Lung microvascular endothelial cell (primary cell): ENCODE results near the gene HOXA10. TPM values are rescaled to one million over a fixed set of nuclear protein-coding genes. Genes with fewer than 3 reads are reported as not detected.

Experiments used
- DNase-seq, 2 donors: peaks; one replicate each; pipeline versions ENCODE4 v3.0.0 to v3.0.0-alpha.2; 2010; ENCODE audit warnings: low read depth in 2 of 2
- total RNA-seq: library from RNA; depleted of rRNA; stranded (reverse); fragments of >200 nt; gene quantifications from 2 replicates; pipeline ENCODE4 v1.2.1, GENCODE V29; 2014

The HOXA10 gene
- total RNA-seq, 1 donor from 2014 or later, result under 0.01 TPM

DNA sequence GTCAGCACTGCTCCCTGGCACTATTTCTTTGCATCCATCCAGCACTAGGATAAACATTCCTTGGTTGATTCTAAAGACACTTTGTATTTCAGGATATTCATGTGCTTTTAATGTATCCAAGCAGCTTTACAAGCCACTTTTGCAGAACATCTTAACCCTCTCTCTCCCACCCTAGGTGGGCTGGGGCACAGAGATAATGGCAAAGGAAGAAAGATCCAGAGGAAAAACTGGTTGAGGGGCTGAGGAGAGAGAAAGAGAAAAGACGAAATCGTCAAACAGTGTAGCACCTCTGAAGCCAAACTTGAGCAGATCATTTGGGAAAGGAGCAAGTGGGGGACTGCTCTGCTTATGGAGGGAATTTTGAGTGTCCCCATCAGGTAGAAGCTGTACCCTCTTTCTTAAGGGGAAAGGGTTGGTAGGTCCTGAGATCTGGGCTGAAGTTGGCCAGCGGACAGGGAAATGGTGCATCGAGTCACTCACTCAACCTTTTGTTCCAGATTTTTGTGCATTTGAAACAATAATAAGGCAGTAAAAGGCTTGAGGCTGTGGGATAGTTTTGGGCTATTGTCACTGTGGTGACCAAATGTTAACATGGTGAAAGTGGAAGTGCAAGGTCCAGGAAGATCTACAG is 30.0 kb upstream of the HOXA10 start:
- no peak for DNase-seq

DNA sequence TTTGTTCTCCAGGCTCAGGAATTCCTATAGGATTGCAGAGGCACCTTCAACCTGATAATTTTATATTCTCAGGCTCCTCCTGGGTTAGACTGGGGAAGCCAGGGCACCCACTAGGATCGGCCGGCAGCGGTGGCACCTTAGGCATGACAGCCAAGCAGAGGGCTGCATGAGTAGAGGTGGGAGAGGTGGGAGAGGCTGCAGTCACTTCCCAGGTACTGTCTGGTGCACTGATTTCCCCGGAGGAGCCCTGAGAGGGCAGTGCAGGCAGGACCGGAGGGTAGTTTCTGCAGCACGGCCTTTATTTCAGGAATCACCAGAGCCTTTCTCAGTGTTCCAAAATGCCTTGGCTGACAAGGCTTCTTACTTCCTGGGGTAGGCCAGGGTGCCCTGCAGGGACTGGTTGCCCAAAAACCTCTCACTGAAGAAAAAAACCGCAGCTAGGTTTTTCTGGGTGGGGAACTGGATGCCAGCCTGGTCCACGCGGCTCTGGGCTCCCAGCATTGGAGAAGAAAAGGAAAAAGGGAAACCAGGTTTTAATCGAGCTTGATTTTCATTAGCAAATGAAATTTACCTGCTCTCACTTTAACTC is 29.3 kb upstream of the HOXA10 start:
- no peak for DNase-seq

DNA sequence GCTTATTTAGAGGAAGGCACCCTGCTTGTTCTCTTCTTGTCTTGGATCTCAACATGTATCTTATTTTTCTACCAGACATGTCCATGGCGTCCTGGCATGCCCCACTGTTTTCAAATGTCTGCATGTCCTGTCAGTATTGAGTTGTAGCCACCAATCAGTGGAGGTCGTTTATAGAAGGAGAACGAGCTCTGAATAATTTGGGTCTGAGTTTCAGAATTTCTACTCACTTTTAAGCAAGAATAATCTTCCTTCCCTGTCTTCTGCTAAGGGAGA is 28.7 kb upstream of the HOXA10 start:
- DNase-seq, result no peak

DNA sequence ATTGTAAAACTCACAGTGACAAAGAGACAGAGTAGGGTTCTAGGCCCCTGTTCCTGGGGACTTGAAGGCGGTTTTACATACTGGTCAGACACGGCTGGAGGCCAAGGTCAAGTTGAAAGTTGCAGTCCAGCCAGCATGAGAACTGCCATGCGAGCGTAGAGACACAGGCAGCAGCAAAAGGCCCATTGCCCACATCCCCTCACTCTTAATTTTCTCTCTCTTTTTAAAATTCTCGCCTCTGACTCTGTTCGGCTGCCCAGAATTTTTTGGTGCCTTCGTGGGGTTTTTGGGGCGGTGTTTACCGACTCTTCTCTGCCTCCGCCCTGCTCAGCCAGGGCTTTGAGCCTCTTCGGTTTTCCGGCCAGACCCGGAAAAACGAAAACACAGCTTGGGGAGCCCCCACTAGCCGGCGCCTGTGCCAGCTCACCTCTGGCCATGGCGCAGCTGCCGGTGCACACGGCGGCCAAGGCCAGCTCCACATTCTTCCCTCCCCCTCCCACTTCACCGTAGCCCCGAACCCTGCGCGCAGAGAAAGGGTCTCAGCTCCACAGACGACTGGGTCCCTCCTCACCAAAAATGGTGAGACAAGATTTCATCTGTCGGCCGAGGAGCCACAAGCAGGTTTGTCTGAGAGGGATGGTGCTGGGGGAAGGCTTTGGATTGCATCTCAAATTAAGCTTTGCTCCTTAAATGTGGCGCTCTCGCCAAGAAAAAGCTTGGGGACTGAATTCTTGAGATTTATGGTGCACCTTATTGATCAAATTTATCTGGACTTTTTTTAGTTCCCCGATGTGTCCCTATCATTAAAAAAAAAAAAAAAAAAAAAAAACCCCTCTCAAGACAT is 28.1 kb upstream of the HOXA10 start:
- no peak for DNase-seq

DNA sequence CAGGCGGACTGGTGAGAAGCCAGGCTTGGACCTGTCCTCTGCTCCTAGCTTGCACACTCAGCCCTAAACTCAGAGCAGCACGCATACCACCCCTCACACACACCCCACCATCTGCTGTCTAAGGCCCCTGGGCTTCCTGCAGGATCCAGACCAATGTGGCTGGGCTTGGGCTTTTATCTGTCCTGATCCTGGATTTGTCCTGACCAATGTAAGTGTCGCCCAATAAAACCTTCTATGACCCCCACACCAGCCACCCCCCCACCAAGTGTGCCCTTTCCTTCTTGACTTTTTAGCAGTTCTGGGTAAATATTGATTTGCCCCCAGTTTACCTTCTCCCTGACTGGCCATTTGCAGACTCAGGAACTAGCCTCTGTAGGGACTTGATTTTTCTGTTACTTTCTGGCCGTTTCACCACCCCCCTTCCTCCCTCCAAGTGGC is 27.5 kb upstream of the HOXA10 start:
- DNase-seq, result no peak

DNA sequence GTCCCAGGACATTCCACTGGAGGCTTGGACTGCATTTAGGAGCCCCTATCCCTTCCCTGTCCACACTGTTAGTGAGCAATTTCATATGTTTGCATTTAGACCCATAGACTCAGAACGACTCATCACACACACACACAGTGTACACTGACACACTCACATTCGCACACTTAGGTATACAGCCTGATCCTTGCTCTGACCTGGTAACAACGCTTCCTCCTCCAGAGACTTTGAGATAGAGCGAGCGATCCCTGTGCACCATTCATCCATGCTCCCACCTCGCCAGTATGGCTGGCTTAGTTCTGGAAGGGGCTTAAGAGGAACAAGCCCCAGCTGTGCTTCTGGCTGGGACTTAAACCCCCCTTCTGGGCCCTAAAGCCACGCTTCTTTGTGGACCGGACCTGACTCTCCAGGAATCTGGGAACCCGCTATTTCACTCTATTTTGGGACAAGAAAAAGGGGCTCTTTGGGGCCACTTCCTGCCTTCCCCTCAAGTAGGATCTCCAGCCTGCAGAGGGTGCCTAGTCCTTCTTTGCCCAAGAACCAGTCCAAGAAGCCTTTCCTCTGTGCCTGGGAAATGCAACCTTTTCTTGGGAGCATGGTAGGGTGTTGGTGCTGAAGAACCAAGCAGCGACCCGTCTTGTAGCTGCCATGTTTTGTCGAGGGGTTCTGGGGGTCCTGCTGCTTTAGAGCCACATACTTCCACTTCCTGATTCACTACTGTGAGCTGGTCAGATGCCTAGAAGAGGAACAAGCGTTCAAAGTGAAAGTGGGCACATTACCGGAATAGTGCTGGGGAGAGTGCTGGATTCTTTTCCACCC is 26.9 kb upstream of the HOXA10 start:
- no peak for DNase-seq

DNA sequence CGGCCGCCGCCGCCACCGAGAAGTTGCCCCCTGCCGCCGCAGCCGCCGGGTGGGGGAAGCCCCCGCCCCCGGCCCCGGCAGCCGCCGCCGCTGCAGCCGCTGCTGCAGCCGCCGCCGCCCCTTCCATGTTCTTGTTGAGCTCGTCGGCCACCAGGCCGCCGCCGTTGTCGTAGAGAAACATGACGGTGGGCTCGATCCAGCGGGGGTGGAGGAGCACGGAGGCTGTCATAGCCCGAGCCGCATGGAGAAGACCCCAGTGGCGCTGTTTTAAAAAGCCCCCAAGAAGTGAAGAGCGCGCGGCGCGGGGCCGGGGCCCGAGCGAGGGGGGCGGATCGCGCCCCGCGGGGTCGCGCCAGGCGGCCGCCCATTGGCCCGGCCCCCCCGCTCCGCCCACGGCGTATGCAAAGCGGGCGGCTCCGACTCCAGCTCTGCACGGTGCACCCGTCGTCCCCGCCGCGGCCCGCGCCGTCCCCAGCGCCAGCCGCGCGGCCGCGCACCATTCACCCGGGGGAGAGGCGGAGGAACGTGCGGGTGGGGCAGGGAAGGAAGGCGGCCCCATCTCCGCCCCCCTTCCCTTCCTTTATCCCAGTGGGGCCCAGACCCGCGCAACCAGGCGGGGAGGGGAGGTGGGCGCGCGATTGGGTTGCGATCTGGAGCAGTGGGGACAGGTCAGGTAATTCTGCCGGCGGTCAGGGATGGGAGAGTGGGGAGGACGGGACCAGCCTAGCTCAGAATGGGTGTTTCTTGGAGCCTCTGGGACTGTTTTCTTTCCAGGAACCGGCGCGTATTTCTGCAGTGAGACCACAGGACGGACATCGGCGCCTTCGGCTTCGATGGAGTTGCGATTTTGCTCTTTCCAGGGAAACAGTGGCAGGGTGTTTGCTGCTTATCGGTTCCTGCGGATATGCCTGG is 26.0 kb upstream of the HOXA10 start, which contains the start of gene HOXA13:
Gene HOXA13, minus strand, starts transcription at position 243 of the 912 bp plus-strand sequence. Its CDS starts 14 bp downstream, at position 229.
- peak in 1 of 2 donors; percentile 49 for DNase-seq

DNA sequence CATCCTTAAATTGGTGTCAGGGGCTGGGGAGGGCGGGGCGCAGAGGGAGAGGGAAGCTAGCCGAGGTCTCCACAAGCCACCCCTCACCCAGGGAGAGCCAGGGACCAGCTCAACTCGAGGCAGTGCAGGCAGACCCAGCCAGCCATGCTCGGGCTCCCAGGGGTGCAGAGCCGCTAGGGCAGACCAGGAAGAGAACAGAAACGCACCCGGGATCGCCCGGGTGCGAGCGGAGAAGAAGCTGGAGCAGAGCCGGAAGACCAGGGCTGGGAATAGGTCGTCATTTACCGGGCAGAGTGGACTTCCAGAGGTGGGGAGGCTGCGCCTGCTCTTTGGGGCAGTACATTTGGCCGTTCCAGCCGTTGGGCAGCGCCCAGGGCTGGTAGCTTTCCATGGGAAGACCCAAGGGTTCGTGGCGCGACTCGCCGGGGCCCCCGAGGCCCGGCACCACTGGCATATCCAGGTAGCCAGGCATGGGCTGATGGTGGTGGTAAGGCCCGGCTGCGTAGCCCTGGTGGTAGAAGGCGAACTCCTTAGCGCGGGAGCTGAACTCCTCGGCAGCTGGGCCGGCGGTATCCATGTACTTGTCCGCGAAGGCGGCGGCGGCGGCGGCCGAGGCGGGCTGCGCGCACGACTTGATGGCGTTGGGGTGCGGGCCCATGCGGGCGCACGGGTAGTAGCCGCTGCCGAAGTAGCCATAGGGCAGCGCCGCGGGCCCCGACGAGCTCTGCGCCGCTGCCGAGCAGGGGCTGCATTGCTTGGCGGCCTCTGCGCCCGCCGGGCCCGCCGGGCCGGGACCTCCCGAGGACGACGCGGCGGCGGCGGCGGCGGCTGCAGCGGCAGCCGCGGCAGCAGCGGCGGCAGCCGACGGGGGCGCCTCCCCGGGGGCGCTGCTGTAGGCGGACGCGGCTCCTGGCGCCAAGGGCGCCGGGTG is 25.0 kb upstream of the HOXA10 start:
- no peak for DNase-seq

DNA sequence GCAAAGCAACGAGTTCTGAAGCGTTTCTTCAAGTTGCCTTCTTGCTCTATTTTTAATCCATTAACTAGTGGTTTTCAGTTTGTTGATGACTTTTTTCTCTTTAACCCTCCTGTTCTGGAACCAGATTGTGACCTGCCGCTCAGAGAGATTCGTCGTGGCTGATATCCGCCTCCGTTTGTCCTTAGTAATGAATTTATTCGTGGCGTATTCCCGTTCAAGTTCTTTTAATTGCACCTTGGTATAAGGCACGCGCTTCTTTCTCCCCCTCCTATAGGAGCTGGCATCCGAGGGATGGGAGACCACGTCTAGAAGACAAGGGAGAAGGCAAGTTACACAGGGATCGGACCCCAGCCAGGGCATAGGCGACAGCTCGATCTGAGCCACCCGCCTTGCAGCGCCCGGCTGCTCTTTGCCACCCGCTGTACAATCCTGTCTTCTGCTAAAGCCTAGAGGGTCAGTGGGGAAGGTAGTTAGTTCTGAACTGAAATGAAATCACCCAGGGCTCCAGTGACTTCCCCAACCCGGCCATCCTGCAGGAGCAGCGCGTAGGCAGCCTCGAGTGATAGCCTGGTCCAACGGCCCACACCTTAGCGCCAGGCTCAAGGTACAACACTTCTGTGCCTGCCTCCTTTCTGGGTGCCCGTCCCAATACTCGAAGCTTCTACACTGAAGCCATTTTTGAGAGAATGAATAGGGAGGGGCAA is 24.2 kb upstream of the HOXA10 start:
- no peak for DNase-seq

DNA sequence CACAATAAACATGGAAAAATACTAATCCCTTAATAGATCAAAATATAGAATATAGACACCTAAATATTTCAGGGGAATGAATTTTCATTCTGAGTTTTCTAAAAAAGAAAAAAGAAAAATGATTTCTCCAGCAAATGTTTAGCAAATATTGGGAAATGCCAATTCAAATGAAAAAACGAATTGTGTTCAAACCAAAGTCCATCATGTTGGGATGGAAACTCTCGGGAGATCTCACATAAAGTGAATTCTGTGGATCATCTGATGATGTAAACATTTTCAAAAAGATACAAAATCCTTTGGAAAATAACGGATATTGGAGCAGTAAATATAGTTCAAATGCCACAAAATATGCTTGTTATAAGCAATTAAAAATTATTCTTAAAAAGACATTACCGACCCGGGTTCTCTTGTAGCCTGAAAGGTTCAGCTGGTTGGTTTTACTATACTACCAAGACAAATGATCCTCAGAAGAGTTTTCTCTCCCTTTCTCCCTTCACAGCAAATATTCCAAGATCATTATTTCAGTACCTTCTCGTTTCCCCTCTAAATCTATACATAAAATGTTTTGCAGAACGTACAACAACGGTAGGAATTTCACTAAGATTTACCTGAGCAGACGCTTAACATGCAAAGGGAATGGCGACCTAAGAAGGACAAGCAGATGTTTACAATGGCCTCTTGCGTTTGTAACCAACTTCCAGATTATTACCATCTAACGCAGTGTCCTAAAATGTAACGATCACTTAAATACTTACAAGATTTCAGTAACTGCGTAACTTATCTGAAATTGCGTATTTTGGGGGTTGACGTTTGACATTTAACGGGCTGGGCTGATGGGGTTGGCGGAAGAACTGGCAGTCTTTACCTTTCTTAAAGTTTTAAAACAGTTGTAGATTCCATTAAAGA is 23.3 kb upstream of the HOXA10 start:
- DNase-seq, result no peak

DNA sequence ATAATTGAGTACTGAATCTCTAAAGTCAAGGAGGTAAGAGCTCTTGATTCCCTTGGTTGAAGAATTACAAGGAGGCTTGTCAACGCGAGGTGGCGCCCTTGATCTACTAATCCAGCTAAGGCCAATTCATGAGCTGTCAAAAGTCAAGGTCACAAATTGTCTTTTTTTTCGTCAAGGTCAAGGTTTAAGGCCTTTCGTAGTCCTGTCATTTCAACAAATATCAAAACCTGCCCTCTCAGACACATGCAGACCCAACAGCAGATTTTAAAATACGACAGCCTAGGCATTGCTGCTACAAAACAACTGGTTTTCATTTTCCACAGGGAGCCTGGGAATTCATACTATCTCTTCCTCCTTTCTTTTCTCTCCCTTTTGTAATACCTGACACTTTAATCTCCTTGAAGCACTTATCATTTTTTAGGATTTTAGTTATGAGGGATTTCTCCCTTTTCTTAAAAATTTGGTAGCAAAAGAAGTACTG is 22.2 kb upstream of the HOXA10 start:
- peak; percentile 81 to 85 for DNase-seq

DNA sequence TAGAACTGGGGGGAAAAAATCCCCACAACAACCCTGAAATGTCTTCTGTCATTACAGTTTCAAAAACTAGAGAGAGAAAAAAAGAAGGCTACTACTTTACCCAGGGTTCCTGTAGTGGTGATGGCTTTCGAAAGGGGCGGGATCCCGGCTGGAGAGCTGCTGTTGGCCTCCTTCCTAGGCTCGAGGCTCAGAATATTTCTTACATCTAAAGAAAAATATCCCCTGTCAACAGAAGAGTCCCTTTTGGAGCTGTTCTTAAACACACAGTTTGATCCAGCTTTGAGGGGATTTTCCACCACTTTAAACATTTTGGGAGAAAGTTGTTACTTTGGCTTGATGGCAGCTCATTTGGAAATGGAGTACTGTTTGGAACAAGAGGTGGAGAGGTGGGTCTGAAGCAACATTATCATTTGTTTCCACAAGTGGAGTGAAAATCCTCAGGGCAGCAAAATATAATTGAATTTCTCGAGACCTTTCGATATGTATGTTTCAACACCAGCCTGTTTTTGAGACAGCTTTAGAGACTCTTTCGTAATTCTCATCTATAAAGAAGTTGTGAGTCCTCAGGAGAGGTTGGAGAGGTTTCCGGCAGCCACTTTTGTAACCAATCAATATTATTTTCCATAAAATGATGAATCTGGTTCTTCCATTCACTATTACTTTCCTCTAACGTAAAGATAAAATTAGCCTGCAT is 20.7 kb upstream of the HOXA10 start:
- no peak for DNase-seq

DNA sequence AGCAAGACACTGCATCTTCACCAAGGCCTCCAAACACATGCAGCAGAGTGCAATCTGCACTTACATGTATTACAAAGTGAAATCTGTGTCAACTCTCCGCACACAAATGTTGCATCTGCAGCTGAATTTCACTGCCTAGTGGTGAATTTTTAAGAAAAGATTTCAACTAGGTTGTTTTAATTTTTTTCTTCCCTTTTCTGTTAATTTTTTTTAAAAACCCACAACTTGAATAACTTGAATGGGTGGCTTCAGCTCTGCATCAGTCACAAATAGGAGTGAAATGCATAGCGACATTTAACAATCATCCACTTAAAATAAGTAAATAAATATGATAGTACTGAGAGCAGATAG is 19.9 kb upstream of the HOXA10 start:
- DNase-seq, result no peak

DNA sequence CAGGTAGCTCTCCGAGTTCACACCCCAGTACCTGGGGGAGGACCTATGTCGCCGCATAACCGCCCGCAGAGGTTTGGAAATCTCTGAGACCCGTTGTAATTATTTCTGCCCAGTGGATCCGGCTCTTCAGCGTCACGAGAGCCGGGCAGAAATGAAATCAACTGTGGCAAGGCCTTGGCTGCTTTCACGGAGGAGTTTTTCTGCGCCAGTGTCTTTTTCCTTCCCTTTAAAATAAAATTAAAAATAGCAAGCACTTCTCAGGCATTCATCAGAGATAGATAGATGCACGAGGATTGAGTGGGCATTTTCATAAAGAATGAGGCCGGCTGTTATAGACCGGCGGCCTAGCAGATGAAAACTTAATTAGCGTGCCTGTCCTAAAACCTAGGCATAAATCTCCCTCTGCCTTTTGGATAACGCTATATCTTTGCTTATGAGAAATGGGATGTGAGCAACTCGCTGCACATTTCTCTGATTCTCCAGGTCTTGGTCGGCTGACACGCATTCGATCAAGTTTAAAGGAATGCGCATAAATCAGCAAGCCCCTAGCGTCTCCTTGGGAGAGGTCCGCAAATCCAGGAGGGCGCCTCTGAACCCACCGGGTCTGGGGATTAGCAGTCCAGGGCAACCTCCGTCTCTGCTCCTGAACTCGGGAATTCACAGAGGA is 19.3 kb upstream of the HOXA10 start:
- DNase-seq, result no peak

DNA sequence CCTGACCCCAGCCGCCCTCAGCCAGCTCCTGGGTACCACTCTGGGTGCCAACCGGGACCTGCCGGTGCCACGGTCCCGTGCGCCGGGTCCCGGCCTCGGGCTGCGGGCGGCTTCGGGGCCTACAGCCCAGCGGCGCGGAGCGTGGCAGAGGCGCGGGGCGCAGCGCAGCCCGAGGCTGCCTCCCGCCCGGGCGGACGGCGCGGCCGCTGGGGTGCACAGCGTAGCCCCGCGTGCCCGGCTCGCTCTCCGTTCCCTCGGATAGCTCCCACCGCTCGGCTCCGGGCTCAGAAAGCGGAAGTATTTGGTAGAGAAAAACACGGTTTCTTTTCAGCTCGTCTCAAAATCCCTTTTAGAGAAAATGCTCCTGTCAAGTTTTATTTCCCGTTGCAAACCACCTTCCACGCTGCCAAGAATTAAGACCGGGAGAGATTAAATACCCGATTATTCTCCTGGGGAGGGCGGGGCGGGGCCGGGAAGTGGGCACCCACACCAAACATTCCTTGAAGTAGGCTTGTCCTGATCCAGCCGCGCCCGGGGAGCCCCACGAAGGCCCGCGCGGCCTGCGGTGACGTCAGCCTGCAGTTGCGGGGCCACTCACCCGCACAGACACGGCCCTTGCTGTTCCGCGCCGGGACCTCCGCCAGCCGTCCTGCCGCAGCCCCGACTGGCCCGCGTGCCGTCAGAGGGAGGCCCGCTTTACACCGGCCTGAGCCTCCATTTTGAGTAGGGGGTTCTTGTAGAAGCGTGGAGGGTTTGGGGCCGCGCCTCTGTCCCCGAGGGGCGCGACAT is 18.6 kb upstream of the HOXA10 start:
- DNase-seq, result no peak
